ENCODE measurements around the gene EIF2S3B.

The EIF2S3B gene

GRCh38 chr12:10553148-10553547 is 47.5 kb downstream of the EIF2S3B start:
- TF ChIP-seq CTCF (IDR thresholded peaks at IDR 0.05; ENCODE audit: low read length) (no peak), EZH2 (optimal IDR thresholded peaks at IDR 0.05; ENCODE audit: low read depth, low read length) (no peak), EZH2phosphoT487 (IDR thresholded peaks at IDR 0.05; ENCODE audit: low read length) (no peak)
- peaks cover 8% of the 10 kb centered on the region for H3F3A ChIP-seq (ENCODE audit: insufficient read depth, low read length)
- no peaks in the 10 kb centered on the region for H3K79me2 ChIP-seq (ENCODE audit: low read length)
- H4K20me1 ChIP-seq (ENCODE audit: insufficient read depth, low read length) = no peaks in the 10 kb centered on the region
- no peaks in the 10 kb centered on the region for H3K36me3 ChIP-seq (replicated peaks; ENCODE audit: insufficient read depth, low read length)
- no peak overlapping the region for H2AFZ ChIP-seq (ENCODE audit: low read length)
- H3K4me1 ChIP-seq (ENCODE audit: low read length) = peaks cover 10% of the 10 kb centered on the region
- DNase-seq = no peak
- no peaks in the 10 kb centered on the region for H3K9me3 ChIP-seq (replicated peaks; ENCODE audit: insufficient read depth, low read length)
- peaks cover 27% of the 10 kb centered on the region for H3K27me3 ChIP-seq (replicated peaks; ENCODE audit: insufficient read depth, low read length)
- H3K9ac ChIP-seq (ENCODE audit: low read length) = no peak overlapping the region
- H3K4me2 ChIP-seq (ENCODE audit: low read depth, low read length) = no peak overlapping the region
- no peak overlapping the region for H3K4me3 ChIP-seq (ENCODE audit: low read length)
- H3K9me2 ChIP-seq (replicated peaks; ENCODE audit: insufficient read depth, low read length) = no peaks in the 10 kb centered on the region
- H3K27ac ChIP-seq (ENCODE audit: low read length) = no peak overlapping the region

DNA sequence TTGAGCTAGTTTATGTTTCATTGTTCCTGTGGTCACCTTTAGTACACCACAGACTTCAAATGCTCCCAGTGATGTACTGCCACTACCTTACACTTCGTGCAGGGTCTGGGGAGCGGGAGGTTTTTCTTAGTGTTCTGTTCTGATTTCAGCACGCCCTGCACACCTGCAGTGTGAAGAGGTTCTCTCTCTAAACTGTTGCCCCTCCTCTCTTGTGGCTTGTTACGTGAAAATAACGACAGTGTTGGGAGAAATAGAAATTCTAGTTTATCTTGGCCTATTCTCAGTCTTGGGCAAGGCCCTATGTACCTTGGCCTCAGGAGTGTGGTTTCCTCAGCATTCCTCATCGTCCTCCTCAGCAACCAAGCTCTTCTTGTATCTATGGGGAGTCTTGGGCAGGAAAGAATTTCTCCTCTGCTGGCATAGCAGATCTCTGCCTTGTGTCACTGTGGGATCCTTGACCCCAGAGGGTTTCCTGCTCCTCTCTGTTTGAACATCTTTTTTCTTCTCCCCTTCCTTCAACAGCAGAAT is 48.6 kb downstream of the EIF2S3B start:
- H2AFZ ChIP-seq (ENCODE audit: low read length) = no peak overlapping the region

DNA sequence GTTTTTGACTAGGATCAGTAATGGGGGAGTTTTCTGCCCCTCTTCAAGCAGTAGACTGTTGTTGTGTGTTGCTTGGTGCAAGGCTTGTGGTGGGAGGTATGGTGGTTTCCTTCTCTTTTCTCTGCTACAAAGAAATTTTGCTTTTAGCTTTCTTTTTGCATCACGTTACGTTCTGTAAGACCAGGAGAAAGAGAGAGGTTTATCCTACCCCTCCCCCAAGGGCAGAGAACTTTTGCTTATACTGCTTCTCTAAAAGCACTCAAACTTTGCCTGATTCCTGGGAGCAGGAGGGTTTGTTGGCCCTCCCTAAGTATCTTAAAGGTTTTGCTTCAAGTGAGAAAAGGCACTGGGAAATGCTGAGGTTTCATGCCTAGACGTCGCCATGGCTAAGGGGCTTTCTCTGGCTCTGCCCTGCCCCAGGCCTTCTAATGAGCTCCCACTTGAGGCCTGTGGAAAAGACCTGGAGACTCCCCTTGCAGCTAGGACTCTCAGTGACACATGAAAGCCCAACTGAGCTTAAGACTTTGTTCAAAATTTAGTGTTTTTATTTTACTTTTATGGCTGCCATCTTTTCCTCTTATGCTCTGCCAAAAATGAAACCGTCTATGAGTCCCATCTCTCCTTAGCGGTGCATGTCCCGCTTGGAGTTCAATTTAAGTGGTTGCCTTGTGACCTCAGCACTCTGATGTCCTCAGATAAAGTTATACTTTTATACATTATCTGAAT is 49.2 kb downstream of the EIF2S3B start:
- no peaks in the 10 kb centered on the region for H3K79me2 ChIP-seq (ENCODE audit: low read length)
- no peak overlapping the region for H3K4me3 ChIP-seq (ENCODE audit: low read length)
- no peaks in the 10 kb centered on the region for H3K9me3 ChIP-seq (replicated peaks; ENCODE audit: insufficient read depth, low read length)
- H3K4me1 ChIP-seq (ENCODE audit: low read length) = peaks cover 10% of the 10 kb centered on the region
- no peak for DNase-seq
- H3K27ac ChIP-seq (ENCODE audit: low read length) = no peak overlapping the region
- H4K20me1 ChIP-seq (ENCODE audit: insufficient read depth, low read length) = no peaks in the 10 kb centered on the region
- H3K27me3 ChIP-seq (replicated peaks; ENCODE audit: insufficient read depth, low read length) = peaks cover 33% of the 10 kb centered on the region
- no peak overlapping the region for H2AFZ ChIP-seq (ENCODE audit: low read length)
- H3K9ac ChIP-seq (ENCODE audit: low read length) = no peak overlapping the region
- peaks cover 10% of the 10 kb centered on the region for H3F3A ChIP-seq (ENCODE audit: insufficient read depth, low read length)
- no peaks in the 10 kb centered on the region for H3K9me2 ChIP-seq (replicated peaks; ENCODE audit: insufficient read depth, low read length)
- H3K36me3 ChIP-seq (replicated peaks; ENCODE audit: insufficient read depth, low read length) = no peaks in the 10 kb centered on the region
- H3K4me2 ChIP-seq (ENCODE audit: low read depth, low read length) = no peak overlapping the region
- no peak for TF ChIP-seq EZH2 (optimal IDR thresholded peaks at IDR 0.05; ENCODE audit: low read depth, low read length)
- no peak for TF ChIP-seq EZH2phosphoT487 (IDR thresholded peaks at IDR 0.05; ENCODE audit: low read length)
- TF ChIP-seq CTCF (IDR thresholded peaks at IDR 0.05; ENCODE audit: low read length) = no peak

More for the DNA sequence above, 48.6 kb downstream of the EIF2S3B start:
- H3K36me3 ChIP-seq (replicated peaks; ENCODE audit: insufficient read depth, low read length) = no peaks in the 10 kb centered on the region
- no peak overlapping the region for H3K9ac ChIP-seq (ENCODE audit: low read length)
- no peak overlapping the region for H3K27ac ChIP-seq (ENCODE audit: low read length)
- no peaks in the 10 kb centered on the region for H3K79me2 ChIP-seq (ENCODE audit: low read length)
- no peak overlapping the region for H3K4me2 ChIP-seq (ENCODE audit: low read depth, low read length)
- no peaks in the 10 kb centered on the region for H3K9me2 ChIP-seq (replicated peaks; ENCODE audit: insufficient read depth, low read length)
- DNase-seq = no peak
- no peaks in the 10 kb centered on the region for H4K20me1 ChIP-seq (ENCODE audit: insufficient read depth, low read length)
- H3K27me3 ChIP-seq (replicated peaks; ENCODE audit: insufficient read depth, low read length) = peaks cover 33% of the 10 kb centered on the region
- H3K9me3 ChIP-seq (replicated peaks; ENCODE audit: insufficient read depth, low read length) = no peaks in the 10 kb centered on the region
- peaks cover 10% of the 10 kb centered on the region for H3F3A ChIP-seq (ENCODE audit: insufficient read depth, low read length)
- H3K4me1 ChIP-seq (ENCODE audit: low read length) = peaks cover 10% of the 10 kb centered on the region
- TF ChIP-seq EZH2 (optimal IDR thresholded peaks at IDR 0.05; ENCODE audit: low read depth, low read length) (no peak), CTCF (IDR thresholded peaks at IDR 0.05; ENCODE audit: low read length) (no peak)
- no peak overlapping the region for H3K4me3 ChIP-seq (ENCODE audit: low read length)

All from MM.1S (cell line).